ENCODE measurements around the gene P2RY1. TPM values are rescaled to one million over a fixed set of nuclear protein-coding genes. Genes with fewer than 3 reads are reported as not detected.
"Not testable (repeated sequence)": the region's sequence is repeated elsewhere in the genome, so short reads cannot be mapped to it uniquely, and the experiment has no call there.

The P2RY1 gene
- total and polyA plus RNA-seq, 2 of the 4 experiments (the other 2 are of a cell fraction) = not detected

DNA sequence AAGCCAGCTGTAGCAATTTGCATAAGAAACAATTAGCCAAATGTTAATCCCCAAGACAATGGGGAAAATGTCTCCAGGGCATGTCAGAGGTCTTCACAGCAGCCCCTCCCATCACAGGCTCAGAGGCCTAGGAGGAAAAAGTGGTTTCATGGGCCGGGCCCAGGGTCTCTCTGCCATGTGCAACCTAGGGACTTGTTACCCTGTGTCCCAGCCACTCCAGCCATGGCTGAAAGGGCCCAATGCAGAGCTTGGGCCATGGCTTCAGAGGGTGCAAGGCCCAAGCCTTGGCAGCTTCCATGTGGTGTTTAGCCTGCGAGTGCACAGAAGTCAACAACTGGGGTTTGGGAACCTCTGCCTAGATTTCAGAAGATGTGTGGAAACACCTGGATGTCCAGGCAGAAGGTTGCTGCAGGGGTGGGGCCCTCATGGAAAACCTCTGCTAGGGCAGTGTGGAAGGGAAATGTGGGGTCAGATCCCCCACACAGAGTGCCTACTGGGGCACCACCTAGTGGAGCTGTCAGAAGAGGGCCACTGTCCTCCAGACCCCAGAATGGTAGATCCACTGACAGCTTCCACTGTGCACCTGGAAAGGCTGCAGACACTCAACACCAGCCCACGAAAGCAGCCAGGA lies 11.8 kb downstream of the P2RY1 start:
- H3K56ac ChIP-seq (ENCODE audit: extremely low read depth, insufficient read depth, low read length); in situ Hi-C loops (cut with MboI; ENCODE audit: low sequenced_read_pairs); CTCF ChIA-PET; H4K5ac ChIP-seq (ENCODE audit: low read depth, low read length); H3K79me1 ChIP-seq (ENCODE audit: low read depth in 1 of 2, low read length in 2 of 2); dilution Hi-C loops (cut with HindIII; ENCODE audit: low sequenced_read_pairs, unreplicated experiment); H3K9ac ChIP-seq (ENCODE audit: low read depth, low read length); H3K27ac ChIP-seq (ENCODE audit: insufficient read depth, low read length); H3K27me3 ChIP-seq (ENCODE audit: control insufficient read depth, insufficient read depth, low read length); H3K4me2 ChIP-seq (ENCODE audit: low read depth, low read length); H4K20me1 ChIP-seq (ENCODE audit: insufficient read depth, low read length); H2BK5ac ChIP-seq (ENCODE audit: low read depth, low read length, poor library complexity, severe bottlenecking); H3K9me3 ChIP-seq (ENCODE audit: control insufficient read depth, insufficient read depth, low read length); H2BK120ac ChIP-seq (ENCODE audit: low read depth, low read length); H2AK5ac ChIP-seq (ENCODE audit: low read depth, low read length); H3K9me1 ChIP-seq (ENCODE audit: insufficient read depth, low read length); H2BK15ac ChIP-seq (ENCODE audit: low read depth, low read length); H3K4ac ChIP-seq (ENCODE audit: low read depth, low read length); H4K91ac ChIP-seq (ENCODE audit: insufficient read depth, low read depth, low read length); H3K18ac ChIP-seq (ENCODE audit: low read depth, low read length); H2BK20ac ChIP-seq (ENCODE audit: low read depth, low read length); H3K23ac ChIP-seq (ENCODE audit: low read depth, low read length); DNase-seq; BruUV-seq (replicated peaks); H2AK9ac ChIP-seq (replicated peaks; ENCODE audit: low read depth, low read length, poor library complexity); ATAC-seq (ENCODE audit: low read depth); H3K14ac ChIP-seq (replicated peaks; ENCODE audit: low read depth, low read length); H3K4me1 ChIP-seq (ENCODE audit: control insufficient read depth, insufficient read depth, low read length); H3K36me3 ChIP-seq (ENCODE audit: control insufficient read depth, insufficient read depth, low read length); POLR2A ChIA-PET (ENCODE audit: unreplicated experiment); intact Hi-C loops (cut with micrococcal nuclease); H4K8ac ChIP-seq (ENCODE audit: low read depth in 2 of 2, low read length in 2 of 2); H3K4me3 ChIP-seq (ENCODE audit: insufficient read depth, low read depth, low read length); H2AFZ ChIP-seq (replicated peaks; ENCODE audit: low read length, poor library complexity): not testable (repeated sequence)
- 0% methylated on average over 1 of the region's 3 CpGs; no CpG with 5 or more reads in 1 of the 2 experiments for WGBS, 2 experiments (ENCODE audit: extremely low coverage in 2 of 2, insufficient read length in 1 of 2)

DNA sequence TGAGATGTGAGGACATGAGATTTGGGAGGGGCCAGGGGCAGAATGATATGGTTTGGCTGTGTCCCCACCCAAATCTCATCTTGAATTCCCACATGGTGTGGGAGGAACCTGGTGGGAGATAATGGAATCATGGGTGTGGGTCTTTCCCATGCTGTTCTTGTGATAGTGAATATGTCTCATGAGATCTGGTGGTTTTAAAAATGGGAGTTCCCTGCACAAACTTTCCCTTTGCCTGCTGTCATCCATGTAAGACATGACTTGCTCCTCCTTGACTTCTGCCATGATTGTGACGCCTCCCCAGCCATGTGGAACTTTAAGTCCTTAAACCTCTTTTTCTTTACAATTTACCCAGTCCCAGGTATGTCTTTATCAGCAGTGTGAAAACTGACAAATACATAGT lies 12.7 kb downstream of the P2RY1 start:
- H2BK120ac ChIP-seq (ENCODE audit: low read depth, low read length); H2AK5ac ChIP-seq (ENCODE audit: low read depth, low read length); H3K79me1 ChIP-seq (ENCODE audit: low read depth in 1 of 2, low read length in 2 of 2); POLR2A ChIA-PET (ENCODE audit: unreplicated experiment); H3K27ac ChIP-seq (ENCODE audit: insufficient read depth, low read length); H3K4me3 ChIP-seq (ENCODE audit: insufficient read depth, low read depth, low read length); H2BK15ac ChIP-seq (ENCODE audit: low read depth, low read length); ATAC-seq (ENCODE audit: low read depth); H3K9me3 ChIP-seq (ENCODE audit: control insufficient read depth, insufficient read depth, low read length); H3K27me3 ChIP-seq (ENCODE audit: control insufficient read depth, insufficient read depth, low read length); H2AK9ac ChIP-seq (replicated peaks; ENCODE audit: low read depth, low read length, poor library complexity); H3K56ac ChIP-seq (ENCODE audit: extremely low read depth, insufficient read depth, low read length); H4K8ac ChIP-seq (ENCODE audit: low read depth in 2 of 2, low read length in 2 of 2); H3K4ac ChIP-seq (ENCODE audit: low read depth, low read length); H4K5ac ChIP-seq (ENCODE audit: low read depth, low read length); dilution Hi-C loops (cut with HindIII; ENCODE audit: low sequenced_read_pairs, unreplicated experiment); DNase-seq; H3K14ac ChIP-seq (replicated peaks; ENCODE audit: low read depth, low read length); in situ Hi-C loops (cut with MboI; ENCODE audit: low sequenced_read_pairs); H3K4me2 ChIP-seq (ENCODE audit: low read depth, low read length); H3K18ac ChIP-seq (ENCODE audit: low read depth, low read length); H2AFZ ChIP-seq (replicated peaks; ENCODE audit: low read length, poor library complexity); H3K36me3 ChIP-seq (ENCODE audit: control insufficient read depth, insufficient read depth, low read length); H3K4me1 ChIP-seq (ENCODE audit: control insufficient read depth, insufficient read depth, low read length); H2BK5ac ChIP-seq (ENCODE audit: low read depth, low read length, poor library complexity, severe bottlenecking); H2BK20ac ChIP-seq (ENCODE audit: low read depth, low read length); intact Hi-C loops (cut with micrococcal nuclease); H4K20me1 ChIP-seq (ENCODE audit: insufficient read depth, low read length); CTCF ChIA-PET; H3K9ac ChIP-seq (ENCODE audit: low read depth, low read length); BruUV-seq (replicated peaks); H3K23ac ChIP-seq (ENCODE audit: low read depth, low read length); H3K9me1 ChIP-seq (ENCODE audit: insufficient read depth, low read length); H4K91ac ChIP-seq (ENCODE audit: insufficient read depth, low read depth, low read length): not testable (repeated sequence)
- WGBS, 2 experiments (ENCODE audit: extremely low coverage in 2 of 2, insufficient read length in 1 of 2) = no CpG with 5 or more reads among the region's 1 CpG
